K562 (cell line): ENCODE data around the gene SLC1A2. TPM values are rescaled to one million over a fixed set of nuclear protein-coding genes. Genes with fewer than 3 reads are reported as not detected.

Source experiments
- CCAR2 ChIP-seq: fragments of 200-400 bp; formaldehyde crosslinking; IDR thresholded peaks from 2 replicates; pipeline ENCODE4 v1.6.1; 2017; ENCODE audit warnings: mild to moderate bottlenecking, low read depth, low read length
- CEBPZ ChIP-seq: fragments of 150-350 bp; IDR thresholded peaks from 2 replicates; pipeline ENCODE4 v1.6.1; 2014; ENCODE audit warnings: low read depth, mild to moderate bottlenecking, low read length, borderline replicate concordance
- KLF16 ChIP-seq: IDR thresholded peaks from 2 replicates; pipeline ENCODE4 v1.6.1; 2016; ENCODE audit warnings: antibody characterized with exemption
- MAZ ChIP-seq, 2 experiments: fragments of 450-650 bp in 1 of 2; sonication (generic) in 1 of 2; formaldehyde crosslinking; IDR thresholded peaks in 1 of 2; conservative IDR thresholded peaks in 1 of 2; 2 replicates each; pipeline versions ENCODE4 v1.4.0 to v1.5.0; 2020; ENCODE audit warnings: mild to moderate bottlenecking in 1 of 2, missing genetic modification reagents in 1 of 2
- NR1H2 ChIP-seq: sonication (generic); formaldehyde crosslinking; IDR thresholded peaks from 2 replicates; pipeline ENCODE4 v1.4.0; 2020; ENCODE audit warnings: mild to moderate bottlenecking, missing genetic modification reagents
- PHTF2 ChIP-seq: fragments of 250-450 bp; sonication (Bioruptor Pico); IDR thresholded peaks from 2 replicates; pipeline ENCODE4 v1.5.0; 2021; ENCODE audit warnings: mild to moderate bottlenecking
- SIN3B ChIP-seq: fragments of 450-650 bp; IDR thresholded peaks from 2 replicates; pipeline ENCODE4 v1.6.1; 2017; ENCODE audit warnings: low read depth, mild to moderate bottlenecking, moderate library complexity
- ZFP1 ChIP-seq: fragments of 450-650 bp; formaldehyde crosslinking; IDR thresholded peaks from 2 replicates; pipeline ENCODE4 v1.4.0; 2020; ENCODE audit warnings: mild to moderate bottlenecking, mixed read lengths
- ZNF146 ChIP-seq: IDR thresholded peaks from one replicate; pipeline ENCODE4 v1.6.1; 2018; ENCODE audit warnings: missing compliant biosample characterization; ENCODE audit not compliant: unreplicated experiment
- ZNF263 ChIP-seq: sonication (generic); formaldehyde crosslinking; IDR thresholded peaks from 2 replicates; pipeline ENCODE4 v1.8.0; 2022; ENCODE audit warnings: mild to moderate bottlenecking, missing genetic modification reagents, borderline replicate concordance
- ZNF512 ChIP-seq: IDR thresholded peaks from 2 replicates; pipeline ENCODE4 v1.6.1; 2016; ENCODE audit warnings: missing genetic modification characterization, missing compliant biosample characterization
- ZNF551 ChIP-seq: fragments of 250-450 bp; sonication (Bioruptor Pico); IDR thresholded peaks from 2 replicates; pipeline ENCODE4 v1.5.0; 2021; ENCODE audit warnings: mild to moderate bottlenecking, moderate library complexity
- polyA plus RNA-seq, 8 experiments: library from polyadenylated mRNA; depleted of rRNA in 4 of 8; stranded (reverse) in 5 of 8; unstranded in 3 of 8; fragments of >200 nt; fragmentation: Nextera tagmentation in 2 of 8; fragmentation: Illumina TruSeq in 1 of 8; extraction: Ambion mirVana in 2 of 8; extraction: Trizol in 1 of 8; gene quantifications; 2 replicates each; pipeline versions ENCODE4 v1.2.1 to v1.2.3, GENCODE V29; 2011 to 2014; ENCODE audit warnings: inconsistent platforms in 1 of 8, missing spikeins in 1 of 8
- total RNA-seq, 7 experiments: library from RNA; depleted of rRNA in 6 of 7; stranded (reverse); fragments of >200 nt in 6 of 7; fragmentation: Illumina TruSeq in 2 of 7; extraction: Trizol in 2 of 7; gene quantifications; 2 replicates each; pipeline versions ENCODE4 v1.2.1 to v1.2.3, GENCODE V29; 2011 to 2021; ENCODE audit warnings: low replicate concordance in 1 of 7
- TF ChIP-seq, protein P1 (sequence below), 2 experiments: fragments of 450-650 bp; IDR thresholded peaks; 2 replicates each; pipeline ENCODE4 v1.6.1; 2018; ENCODE audit warnings: mild to moderate bottlenecking in 2 of 2, low read depth in 1 of 2; ENCODE audit not compliant: partially characterized antibody in 2 of 2
- TF ChIP-seq, protein P2 (sequence below): sonication (generic); formaldehyde crosslinking; IDR thresholded peaks from 2 replicates; pipeline ENCODE4 v1.5.0; 2020; ENCODE audit warnings: missing genetic modification reagents

Gene SLC1A2
- total and polyA plus RNA-seq, 9 of the 15 experiments (the other 6 are each of a cell fraction or from before 2014, with no cell fraction given): 0.03 to 0.07 (median 0.04) TPM; not detected in 5

- peak; percentile 13; the same call in 1 of the 2 replicates for TF ChIP-seq KLF16
- no peak for TF ChIP-seq CEBPZ
- no peak for TF ChIP-seq ZNF551 (CRISPR knock-in tag)
- no peak for TF ChIP-seq PHTF2 (CRISPR knock-in tag)
- no peak for TF ChIP-seq SIN3B
- peak in 1 of 2 experiments; percentile 31; a peak in 1 of 4 replicates for TF ChIP-seq MAZ (CRISPR knock-in tag; conservative IDR thresholded peaks at IDR 0.05 in 1 of 2, IDR thresholded peaks at IDR 0.05 in 1 of 2)
- no peak for TF ChIP-seq ZNF146 (CRISPR knock-in tag)
- TF ChIP-seq ZNF263 (CRISPR knock-in tag): no peak
- TF ChIP-seq, protein P1, sequence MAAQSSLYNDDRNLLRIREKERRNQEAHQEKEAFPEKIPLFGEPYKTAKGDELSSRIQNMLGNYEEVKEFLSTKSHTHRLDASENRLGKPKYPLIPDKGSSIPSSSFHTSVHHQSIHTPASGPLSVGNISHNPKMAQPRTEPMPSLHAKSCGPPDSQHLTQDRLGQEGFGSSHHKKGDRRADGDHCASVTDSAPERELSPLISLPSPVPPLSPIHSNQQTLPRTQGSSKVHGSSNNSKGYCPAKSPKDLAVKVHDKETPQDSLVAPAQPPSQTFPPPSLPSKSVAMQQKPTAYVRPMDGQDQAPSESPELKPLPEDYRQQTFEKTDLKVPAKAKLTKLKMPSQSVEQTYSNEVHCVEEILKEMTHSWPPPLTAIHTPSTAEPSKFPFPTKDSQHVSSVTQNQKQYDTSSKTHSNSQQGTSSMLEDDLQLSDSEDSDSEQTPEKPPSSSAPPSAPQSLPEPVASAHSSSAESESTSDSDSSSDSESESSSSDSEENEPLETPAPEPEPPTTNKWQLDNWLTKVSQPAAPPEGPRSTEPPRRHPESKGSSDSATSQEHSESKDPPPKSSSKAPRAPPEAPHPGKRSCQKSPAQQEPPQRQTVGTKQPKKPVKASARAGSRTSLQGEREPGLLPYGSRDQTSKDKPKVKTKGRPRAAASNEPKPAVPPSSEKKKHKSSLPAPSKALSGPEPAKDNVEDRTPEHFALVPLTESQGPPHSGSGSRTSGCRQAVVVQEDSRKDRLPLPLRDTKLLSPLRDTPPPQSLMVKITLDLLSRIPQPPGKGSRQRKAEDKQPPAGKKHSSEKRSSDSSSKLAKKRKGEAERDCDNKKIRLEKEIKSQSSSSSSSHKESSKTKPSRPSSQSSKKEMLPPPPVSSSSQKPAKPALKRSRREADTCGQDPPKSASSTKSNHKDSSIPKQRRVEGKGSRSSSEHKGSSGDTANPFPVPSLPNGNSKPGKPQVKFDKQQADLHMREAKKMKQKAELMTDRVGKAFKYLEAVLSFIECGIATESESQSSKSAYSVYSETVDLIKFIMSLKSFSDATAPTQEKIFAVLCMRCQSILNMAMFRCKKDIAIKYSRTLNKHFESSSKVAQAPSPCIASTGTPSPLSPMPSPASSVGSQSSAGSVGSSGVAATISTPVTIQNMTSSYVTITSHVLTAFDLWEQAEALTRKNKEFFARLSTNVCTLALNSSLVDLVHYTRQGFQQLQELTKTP (IDR thresholded peaks at IDR 0.05; ENCODE audit: low read depth in 1 of 2, partially characterized antibody in 2 of 2): no peak
- TF ChIP-seq, protein P2, sequence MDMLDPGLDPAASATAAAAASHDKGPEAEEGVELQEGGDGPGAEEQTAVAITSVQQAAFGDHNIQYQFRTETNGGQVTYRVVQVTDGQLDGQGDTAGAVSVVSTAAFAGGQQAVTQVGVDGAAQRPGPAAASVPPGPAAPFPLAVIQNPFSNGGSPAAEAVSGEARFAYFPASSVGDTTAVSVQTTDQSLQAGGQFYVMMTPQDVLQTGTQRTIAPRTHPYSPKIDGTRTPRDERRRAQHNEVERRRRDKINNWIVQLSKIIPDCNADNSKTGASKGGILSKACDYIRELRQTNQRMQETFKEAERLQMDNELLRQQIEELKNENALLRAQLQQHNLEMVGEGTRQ (CRISPR knock-in tag): no peak
- TF ChIP-seq CCAR2: no peak
- TF ChIP-seq NR1H2: no peak
- no peak for TF ChIP-seq ZNF512 (tag)
- no peak for TF ChIP-seq ZFP1 (CRISPR knock-in tag)
Observed at GRCh38 chr11:35282221-35282882, 137.0 kb downstream of the SLC1A2 start (continued).
